ENCODE data around the gene CYP27A1. TPM values are rescaled to one million over a fixed set of nuclear protein-coding genes. Genes with fewer than 3 reads are reported as not detected.

The CYP27A1 gene
- total RNA-seq, 1 experiment from 2014 or later, result 0.94 TPM

DNA sequence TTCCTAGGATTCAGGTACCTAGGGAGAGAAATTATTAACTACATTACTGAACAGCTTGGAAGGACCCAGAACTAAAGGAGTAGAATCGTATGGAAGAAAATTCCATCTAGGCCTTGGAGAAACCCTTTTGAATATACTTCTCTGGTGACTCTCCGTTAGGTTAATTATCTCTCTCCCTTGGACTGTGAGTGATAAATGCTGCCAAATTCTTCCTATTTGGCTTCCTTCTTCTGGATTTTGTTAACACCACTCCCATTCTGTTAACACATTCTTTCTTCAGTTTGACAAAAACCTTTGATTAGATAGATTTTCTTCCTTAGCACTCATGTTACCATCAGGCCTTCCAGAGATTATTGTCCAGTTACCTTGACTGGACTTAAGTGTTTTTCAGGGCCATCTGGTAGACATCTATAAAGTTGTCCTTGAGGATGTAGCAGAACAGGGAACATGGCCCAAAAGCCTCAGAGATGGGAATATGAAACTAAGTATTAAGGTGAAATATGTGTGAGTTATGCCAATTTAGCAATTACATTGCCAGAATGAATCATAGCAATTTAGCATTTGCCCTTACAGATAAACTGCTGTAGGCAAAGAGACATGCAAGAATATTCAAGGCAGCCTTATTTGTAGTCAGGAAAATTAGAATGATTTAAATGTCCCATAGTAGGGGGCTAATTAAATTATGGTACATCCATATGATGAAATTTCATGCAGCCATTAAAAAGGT, 6.7 kb downstream of the CYP27A1 start:
- no peak for TF ChIP-seq EZH2 (IDR thresholded peaks at IDR 0.05; ENCODE audit: low read depth)
- TF ChIP-seq, protein P1, sequence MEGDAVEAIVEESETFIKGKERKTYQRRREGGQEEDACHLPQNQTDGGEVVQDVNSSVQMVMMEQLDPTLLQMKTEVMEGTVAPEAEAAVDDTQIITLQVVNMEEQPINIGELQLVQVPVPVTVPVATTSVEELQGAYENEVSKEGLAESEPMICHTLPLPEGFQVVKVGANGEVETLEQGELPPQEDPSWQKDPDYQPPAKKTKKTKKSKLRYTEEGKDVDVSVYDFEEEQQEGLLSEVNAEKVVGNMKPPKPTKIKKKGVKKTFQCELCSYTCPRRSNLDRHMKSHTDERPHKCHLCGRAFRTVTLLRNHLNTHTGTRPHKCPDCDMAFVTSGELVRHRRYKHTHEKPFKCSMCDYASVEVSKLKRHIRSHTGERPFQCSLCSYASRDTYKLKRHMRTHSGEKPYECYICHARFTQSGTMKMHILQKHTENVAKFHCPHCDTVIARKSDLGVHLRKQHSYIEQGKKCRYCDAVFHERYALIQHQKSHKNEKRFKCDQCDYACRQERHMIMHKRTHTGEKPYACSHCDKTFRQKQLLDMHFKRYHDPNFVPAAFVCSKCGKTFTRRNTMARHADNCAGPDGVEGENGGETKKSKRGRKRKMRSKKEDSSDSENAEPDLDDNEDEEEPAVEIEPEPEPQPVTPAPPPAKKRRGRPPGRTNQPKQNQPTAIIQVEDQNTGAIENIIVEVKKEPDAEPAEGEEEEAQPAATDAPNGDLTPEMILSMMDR (conservative IDR thresholded peaks at IDR 0.05), result no peak
- Histone ChIP-seq H3K4me2 (no peak overlapping the region), H3K27me3 (ENCODE audit: insufficient read depth, low read depth) (no peaks in the 10 kb centered on the region), H3K4me3 (no peak overlapping the region), H3K9me3 (ENCODE audit: insufficient read depth, low read depth) (no peaks in the 10 kb centered on the region; the same call in 1 of the 2 replicates), H4K20me1 (ENCODE audit: insufficient read depth) (no peaks in the 10 kb centered on the region), H3K9me2 (ENCODE audit: insufficient read depth) (no peaks in the 10 kb centered on the region), H3K36me3 (ENCODE audit: low read depth) (no peaks in the 10 kb centered on the region), H3K27ac (no peak overlapping the region), H2AFZ (no peak overlapping the region), H3F3A (ENCODE audit: insufficient read depth, low read depth) (no peaks in the 10 kb centered on the region), H3K79me2 (ENCODE audit: low read depth) (no peaks in the 10 kb centered on the region), H3K4me1 (replicated peaks; ENCODE audit: insufficient read depth) (no peaks in the 10 kb centered on the region)
- no TSS peak for BruUV-seq (replicated peaks)
- no peak for DNase-seq
- ChIA-PET POLR2A (ENCODE audit: unreplicated experiment) (no interaction called here), CTCF (no interaction called here)
- intact Hi-C loops (cut with micrococcal nuclease; ENCODE audit: unreplicated experiment), result no loop called here

- no peak for TF ChIP-seq EZH2 (IDR thresholded peaks at IDR 0.05; ENCODE audit: low read depth)
- TF ChIP-seq, protein P1 (conservative IDR thresholded peaks at IDR 0.05), result no peak
- BruUV-seq (replicated peaks), result no TSS peak
Measured at GRCh38 chr2:218792433-218792832, 10.5 kb downstream of the CYP27A1 start.

GRCh38 chr2:218796691-218797090, 14.7 kb downstream of the CYP27A1 start:
- DNase-seq, result no peak
- Histone ChIP-seq H3F3A (ENCODE audit: insufficient read depth, low read depth) (no peaks in the 10 kb centered on the region), H3K27ac (no peak overlapping the region), H3K4me1 (replicated peaks; ENCODE audit: insufficient read depth) (no peaks in the 10 kb centered on the region), H3K9me2 (ENCODE audit: insufficient read depth) (no peaks in the 10 kb centered on the region), H3K27me3 (ENCODE audit: insufficient read depth, low read depth) (no peaks in the 10 kb centered on the region), H2AFZ (no peak overlapping the region), H3K4me3 (no peak overlapping the region), H3K36me3 (ENCODE audit: low read depth) (no peaks in the 10 kb centered on the region), H3K79me2 (ENCODE audit: low read depth) (no peaks in the 10 kb centered on the region), H3K4me2 (no peak overlapping the region), H4K20me1 (ENCODE audit: insufficient read depth) (no peaks in the 10 kb centered on the region), H3K9me3 (ENCODE audit: insufficient read depth, low read depth) (no peaks in the 10 kb centered on the region)
- intact Hi-C loops (cut with micrococcal nuclease; ENCODE audit: unreplicated experiment), result no loop called here
- POLR2A ChIA-PET (ENCODE audit: unreplicated experiment), result interaction anchor here (0.6 kb wide), 1 partner anchor 45 kb away, joined by 3 read pairs; no protein-coding TSS in a partner anchor
- TF ChIP-seq, protein P1 (conservative IDR thresholded peaks at IDR 0.05), result no peak
- TF ChIP-seq EZH2 (IDR thresholded peaks at IDR 0.05; ENCODE audit: low read depth), result no peak
- CTCF ChIA-PET, result no interaction called here
- no TSS peak for BruUV-seq (replicated peaks)

More at GRCh38 chr2:218792433-218792832, 10.5 kb downstream of the CYP27A1 start:
- CTCF ChIA-PET, result no interaction called here
- POLR2A ChIA-PET (ENCODE audit: unreplicated experiment), result no interaction called here
- no peaks in the 10 kb centered on the region for H4K20me1 ChIP-seq (ENCODE audit: insufficient read depth)
- H3K9me2 ChIP-seq (ENCODE audit: insufficient read depth), result no peaks in the 10 kb centered on the region
- DNase-seq, result no peak
- no peak overlapping the region for H2AFZ ChIP-seq
- no peaks in the 10 kb centered on the region for H3K27me3 ChIP-seq (ENCODE audit: insufficient read depth, low read depth)
- H3K4me1 ChIP-seq (replicated peaks; ENCODE audit: insufficient read depth), result no peaks in the 10 kb centered on the region
- no peaks in the 10 kb centered on the region for H3K36me3 ChIP-seq (ENCODE audit: low read depth)
- H3F3A ChIP-seq (ENCODE audit: insufficient read depth, low read depth), result no peaks in the 10 kb centered on the region
- H3K9me3 ChIP-seq (ENCODE audit: insufficient read depth, low read depth), result no peaks in the 10 kb centered on the region
- H3K4me3 ChIP-seq, result no peak overlapping the region
- no peaks in the 10 kb centered on the region for H3K79me2 ChIP-seq (ENCODE audit: low read depth)
- intact Hi-C loops (cut with micrococcal nuclease; ENCODE audit: unreplicated experiment), result no loop called here
- no peak overlapping the region for H3K27ac ChIP-seq
- H3K4me2 ChIP-seq, result no peak overlapping the region

Measured in PC-9 (cell line).